NCI-H1105 treated with DMSO at 0.1 percent for 48 hours (cell line): ENCODE data around the gene GUSB.
A peak's percentile ranks its signal among the peaks of the same experiment; 100 is the strongest.
"Not testable (repeated sequence)": the region's sequence is repeated elsewhere in the genome, so short reads cannot be mapped to it uniquely, and the experiment has no call there.

Source experiments
- DNase-seq: peaks from one replicate; lab custom pipeline; 2025; lab: John Stamatoyannopoulos, UW

The GUSB gene

DNA sequence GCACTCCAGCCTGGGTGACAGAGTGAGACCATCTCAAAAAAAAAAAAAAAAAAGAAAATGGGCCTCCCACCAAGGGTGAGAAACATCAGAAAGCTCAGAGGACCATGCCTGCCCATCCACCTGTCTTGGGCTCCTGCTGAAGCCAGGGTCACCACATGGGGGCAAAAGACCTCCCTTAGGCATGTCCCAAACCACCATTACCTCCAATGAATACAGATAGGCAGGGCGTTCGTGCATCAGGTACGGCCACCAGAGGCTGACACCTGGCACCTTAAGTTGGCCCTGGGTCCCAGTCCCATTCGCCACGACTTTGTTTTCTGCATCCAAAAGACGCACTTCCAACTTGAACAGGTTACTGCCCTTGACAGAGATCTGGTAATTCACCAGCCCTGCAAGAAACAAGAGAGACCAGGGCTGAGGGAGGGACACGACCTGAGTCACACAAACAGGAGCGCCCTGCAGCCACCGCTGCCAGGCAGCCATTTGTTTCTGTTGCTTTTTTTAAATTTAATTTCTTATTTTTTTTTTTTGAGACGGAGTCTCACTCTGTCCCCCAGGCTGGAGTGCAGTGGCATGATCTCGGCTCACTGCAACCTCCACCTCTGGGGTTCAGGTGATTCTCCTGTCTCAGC, 6.1 kb downstream of the GUSB start:
- no peak for DNase-seq

DNA sequence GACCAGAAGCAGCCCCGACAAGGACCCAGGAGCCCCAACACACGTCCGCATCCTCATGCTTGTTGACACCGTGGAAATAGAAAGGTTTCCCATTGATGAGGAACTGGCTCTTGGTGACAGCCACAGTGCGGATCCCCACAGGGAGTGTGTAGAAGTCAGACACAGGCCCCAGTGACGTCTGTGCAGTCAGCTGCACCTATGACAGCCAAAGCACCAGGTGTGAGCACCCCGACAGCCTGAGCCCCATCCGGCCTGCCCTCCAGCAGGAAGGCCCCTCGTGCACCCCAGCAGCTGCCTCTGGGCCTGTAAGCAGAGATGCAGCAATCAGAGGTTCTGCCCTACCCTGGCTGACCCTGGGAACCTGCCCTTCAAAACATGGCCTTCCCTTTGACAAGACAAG, 7.1 kb downstream of the GUSB start:
- no peak for DNase-seq

DNA sequence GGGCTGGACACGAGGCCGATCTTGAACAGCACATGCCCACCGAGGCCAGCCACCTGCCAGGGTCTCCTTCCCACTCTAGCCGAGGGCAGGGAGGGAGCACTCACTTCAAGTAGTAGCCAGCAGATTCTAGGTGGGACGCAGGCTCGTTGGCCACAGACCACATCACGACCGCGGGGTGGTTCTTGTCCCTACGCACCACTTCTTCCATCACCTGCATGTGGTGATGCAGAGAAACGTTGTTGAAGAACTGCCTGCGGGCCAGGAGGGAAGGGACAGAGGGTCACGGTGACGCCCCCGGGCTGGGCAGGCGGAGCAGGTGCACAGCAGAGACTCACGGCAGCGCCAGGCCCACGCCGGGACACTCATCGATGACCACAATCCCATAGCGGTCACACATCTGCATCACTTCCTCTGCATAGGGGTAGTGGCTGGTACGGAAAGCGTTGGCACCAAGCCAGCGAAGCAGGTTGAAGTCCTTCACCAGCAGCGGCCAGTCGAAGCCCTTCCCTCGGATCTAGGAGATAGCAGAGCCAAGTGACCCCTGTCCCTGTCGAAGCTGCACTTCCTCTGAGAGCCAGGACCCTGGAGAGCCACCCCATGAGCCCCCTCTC, 7.7 kb downstream of the GUSB start:
- DNase-seq, result no peak

DNA sequence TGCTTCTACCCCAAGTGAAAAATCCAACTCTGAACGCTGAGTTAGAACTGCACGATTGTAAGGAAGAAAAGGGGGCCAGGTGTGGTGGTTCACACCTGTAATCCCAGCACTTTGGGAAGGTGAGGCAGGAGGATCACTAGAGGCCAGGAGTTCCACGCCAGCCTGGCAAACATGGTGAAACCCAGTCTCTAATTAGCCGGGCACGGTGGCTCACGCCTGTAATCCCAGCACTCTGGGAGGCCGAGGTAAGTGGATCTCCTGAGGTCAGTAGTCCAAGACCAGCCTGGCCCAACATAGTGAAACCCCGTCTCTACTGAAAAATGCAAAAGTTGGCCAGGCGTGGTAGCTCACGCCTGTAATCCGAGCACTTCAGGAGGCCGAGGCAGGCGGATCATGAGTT, 9.0 kb downstream of the GUSB start:
- no peak for DNase-seq

DNA sequence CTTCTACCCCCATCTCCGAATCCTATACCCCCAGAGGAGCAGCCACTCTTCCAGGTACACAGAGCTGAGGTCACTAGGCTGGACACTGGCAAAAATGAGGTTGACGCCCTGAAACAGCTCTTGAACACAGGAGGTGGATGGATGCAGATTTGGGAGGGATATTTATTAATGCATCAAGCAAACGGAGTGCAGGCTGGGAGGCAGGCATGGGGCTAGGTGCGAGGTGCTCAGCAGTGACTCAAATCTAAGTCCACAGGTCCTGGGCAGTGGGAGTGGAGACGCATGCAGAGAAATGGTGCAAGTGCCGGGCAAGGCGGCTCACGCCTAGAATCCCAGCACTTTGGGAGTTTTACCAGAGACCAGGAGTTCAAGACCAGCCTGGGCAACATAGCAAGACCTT, 11.0 kb downstream of the GUSB start:
- no peak for DNase-seq

DNA sequence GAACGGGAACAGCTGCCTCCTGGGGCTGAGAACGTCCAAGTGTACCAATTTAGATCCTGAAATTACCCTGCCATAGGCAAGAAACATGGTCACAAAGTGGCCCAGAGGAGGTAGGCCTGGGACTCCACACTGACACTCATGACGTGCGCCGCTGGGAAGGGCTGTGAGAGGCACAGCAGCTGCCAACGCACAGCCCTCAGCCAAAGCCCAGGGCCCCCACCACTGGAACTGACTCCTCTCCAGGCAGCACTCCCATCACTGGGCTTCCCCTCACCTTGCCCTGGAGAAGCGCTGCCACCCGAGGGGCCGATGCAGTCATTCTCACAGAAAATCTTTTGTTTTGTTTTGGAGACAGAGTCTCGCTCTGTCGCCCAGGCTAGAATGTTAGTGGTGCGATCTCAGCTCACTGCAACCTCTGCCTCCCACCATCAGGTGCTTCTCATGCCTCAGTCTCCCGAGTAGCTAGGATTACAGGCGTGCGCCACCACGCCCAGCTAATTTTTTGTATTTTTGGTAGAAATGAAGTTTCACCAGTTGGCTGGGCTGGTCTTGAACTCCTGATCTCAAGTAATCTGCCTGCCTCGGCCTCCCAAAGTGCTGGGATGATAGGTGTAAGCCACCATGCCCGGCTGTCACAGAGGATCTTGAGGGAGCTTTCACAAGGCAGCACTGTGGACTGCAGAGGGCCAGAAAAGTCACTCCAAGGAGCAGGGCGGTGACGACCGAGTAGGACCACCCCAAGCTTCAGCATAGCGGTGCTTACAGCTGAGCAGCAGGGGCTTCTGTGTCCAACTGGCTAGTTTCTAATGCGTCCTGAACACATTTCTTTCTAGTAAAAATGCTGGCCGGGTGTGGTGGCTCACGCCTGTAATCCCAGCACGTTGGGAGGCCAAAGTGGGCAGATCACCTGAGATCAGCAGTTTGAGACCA, 13.5 kb downstream of the GUSB start:
- no peak for DNase-seq

DNA sequence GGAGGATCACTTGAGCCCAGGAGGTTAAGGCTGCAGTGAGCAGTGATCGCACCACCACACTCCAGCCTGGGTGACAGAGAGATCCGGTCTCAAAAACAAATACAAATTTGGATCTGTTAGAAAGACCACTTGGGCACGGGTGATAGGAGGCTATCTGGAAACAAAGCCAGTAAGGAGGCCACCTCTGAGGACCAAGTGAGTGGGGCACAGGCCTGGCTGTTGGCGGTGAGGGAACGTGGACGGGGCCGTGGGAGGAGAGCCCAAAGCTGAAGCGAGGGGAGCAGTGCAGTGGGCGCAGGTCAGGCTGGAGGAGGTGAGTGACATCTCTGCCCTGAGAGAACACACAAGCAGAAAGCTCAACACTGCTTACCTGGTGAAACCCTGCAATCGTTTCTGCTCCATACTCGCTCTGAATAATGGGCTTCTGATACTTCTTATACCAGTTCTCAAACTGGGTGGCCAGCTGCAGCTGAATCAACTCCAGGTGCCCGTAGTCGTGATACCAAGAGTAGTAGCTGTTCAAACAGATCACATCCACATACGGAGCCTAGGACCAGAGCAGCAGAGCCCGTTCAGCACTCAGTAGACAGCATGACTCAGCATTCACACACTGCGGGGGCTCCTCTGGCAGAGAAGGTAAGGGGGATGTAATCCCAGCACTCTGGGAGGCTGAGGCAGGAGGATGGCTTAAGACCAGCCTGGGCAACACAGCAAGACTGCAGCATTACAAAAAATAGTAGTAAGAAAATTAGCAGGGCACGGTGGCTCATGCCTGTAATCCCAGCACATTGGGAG, 14.5 kb downstream of the GUSB start:
- DNase-seq, result no peak

DNA sequence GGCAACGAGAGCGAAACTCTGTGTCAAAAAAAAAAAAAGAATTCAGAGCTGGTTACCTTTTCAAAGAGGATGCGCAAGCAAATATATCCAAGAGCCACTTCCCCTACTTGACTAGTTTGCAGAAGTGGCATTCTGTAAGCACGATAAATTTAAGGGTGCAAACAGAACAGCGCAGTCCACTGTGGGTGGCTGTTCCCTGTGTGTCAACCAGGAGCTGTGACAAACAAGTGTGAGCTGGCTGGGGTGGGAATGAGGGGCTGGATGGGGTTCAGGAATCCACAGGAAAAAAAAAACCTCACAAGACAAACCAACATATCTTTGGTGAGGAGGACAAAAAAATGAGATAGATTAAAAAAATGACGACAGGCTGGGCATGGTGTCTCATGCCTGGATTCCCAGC, 15.9 kb downstream of the GUSB start:
- no peak for DNase-seq

DNA sequence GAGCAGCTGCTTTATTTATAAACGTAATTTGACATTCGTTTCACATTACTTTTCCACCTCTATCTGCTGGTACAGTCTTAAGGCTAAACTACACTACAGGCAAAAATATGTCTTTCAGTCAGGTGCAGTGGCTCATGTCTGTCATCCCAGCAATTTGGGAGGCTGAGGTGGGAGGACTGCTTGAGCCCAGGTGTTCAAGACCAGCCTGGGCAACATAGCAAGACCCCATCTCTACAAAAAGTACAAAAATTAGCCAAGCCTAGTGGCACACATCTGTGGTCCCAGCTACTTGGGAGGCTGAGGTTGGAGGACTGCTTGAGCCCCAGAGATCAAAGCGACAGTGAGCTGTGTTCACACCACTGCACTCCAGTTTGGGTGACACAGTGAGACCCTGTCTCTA, 17.3 kb downstream of the GUSB start:
- DNase-seq, result not testable (repeated sequence)

DNA sequence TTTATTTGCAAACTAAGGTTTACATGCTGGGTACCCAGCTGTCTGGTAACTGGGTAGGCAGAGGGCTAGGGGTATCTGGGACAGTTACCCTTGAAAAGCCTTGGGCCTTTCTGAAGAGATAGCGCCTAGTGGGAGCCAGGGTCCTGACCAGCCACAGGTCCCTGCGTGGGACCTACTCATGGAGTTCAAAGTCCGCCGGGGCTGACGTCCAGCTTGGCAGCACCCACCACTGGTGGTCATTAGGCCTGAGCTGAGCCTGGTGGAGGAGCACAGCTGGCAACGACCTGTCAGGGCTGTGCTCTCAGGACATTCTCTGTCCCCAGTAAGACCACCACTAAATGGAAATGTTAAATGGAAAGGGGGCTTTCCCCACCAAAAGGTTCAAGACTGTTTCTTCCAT, 20.0 kb downstream of the GUSB start:
- DNase-seq, result no peak

DNA sequence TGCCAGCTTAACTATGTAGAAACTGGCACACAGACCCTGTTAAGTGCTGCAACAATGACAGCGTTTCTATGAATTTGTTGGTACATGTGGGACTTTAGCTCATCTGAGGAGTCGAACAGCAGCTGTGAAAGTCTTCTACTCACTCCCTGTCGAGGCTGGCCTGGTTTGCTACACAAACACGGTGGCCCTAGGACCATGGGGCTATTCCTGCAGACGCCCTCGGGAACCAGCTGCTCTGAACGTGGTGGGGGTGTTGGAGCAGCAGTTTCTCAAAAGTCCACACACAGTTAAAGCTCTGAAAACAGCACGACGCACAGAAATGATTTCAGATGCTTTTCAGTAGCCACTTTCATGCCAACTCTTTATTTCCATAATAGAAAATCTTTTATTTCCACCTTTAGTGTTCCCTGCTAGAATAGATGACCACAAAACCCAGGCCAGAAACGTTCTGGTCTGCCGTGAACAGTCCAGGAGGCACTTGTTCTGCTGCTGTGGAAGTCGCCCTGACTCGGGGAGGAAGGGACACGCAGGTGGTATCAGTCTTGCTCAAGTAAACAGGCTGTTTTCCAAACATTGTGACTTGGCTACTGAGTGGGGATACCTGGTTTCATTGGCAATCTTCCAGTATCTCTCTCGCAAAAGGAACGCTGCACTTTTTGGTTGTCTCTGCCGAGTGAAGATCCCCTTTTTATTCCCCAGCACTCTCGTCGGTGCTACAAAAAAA, 21.5 kb downstream of the GUSB start:
- no peak for DNase-seq

DNA sequence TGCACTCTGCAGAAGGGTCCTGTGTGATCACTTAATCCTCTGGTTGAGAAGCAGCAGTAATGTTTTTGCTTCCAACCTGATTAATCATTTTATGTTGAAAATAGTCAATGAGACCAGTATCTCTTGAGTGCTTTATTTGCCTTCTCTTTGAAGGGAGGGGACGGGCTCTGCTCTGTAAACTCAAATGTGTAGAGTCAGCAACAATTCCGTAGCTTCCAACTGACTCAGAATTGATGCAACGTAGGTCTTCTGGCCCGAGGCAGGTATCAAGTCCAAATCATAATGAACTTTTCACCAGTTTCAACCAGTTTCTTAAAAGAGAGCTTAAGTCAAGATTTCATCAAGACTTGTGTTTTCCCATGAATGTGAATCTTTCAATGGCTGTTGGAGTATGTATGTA, 26.3 kb downstream of the GUSB start:
- no peak for DNase-seq

DNA sequence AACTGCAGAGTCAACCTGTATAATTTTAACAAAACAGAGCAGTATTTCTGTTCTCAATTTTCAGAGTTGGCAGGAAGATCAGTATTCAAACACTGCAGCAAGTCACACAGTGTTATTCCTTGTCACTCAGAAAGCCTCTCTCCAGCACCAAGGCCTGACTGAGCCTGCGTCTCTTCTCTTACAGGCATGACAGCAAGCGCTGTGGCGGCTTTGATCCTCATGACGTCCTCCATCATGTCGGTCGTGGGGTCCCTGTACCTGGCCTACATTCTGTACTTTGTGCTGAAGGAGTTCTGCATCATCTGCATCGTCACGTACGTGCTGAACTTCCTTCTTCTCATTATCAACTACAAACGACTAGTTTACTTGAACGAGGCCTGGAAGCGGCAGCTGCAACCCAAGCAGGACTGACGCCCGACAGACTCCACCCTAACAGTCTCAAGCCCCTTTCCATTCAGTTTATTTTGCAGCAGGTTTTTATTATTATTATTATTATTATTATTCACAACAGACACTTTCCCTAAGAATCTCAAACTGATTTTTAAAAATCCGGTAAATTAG, 28.0 kb downstream of the GUSB start:
- no peak for DNase-seq

DNA sequence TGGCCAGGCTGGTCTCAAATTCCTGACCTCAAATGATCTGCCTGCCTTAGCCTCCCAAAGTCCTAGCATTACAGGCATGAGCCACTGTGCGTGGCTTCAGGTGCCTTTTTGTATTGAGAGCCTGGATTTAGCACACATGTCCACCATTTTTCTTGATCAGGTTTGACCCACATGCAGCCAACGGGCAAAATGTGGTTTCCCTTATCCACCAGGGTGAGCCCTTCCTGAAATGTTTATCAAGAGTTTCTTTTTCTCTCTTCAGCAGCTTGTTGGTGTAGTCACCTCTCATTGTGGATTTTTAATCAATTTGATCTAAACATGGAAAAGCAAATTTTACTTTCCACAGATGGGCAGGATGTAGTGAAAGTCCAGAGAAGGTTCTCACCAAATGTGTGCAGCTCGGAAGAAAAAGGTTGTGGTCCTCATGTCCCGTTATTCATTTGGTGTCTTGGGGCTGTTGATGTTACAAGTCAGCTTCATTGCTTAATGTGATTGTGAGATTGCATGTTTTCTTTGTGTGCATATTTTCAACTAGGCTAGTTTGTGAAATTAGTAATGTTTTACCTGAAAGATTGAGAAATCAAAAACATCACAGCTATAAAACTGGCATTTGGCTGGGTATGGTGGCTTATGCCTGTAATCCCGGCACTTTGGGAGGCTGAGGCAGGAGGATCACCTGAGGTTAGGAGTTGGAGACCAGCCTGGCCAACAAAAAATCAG, 28.9 kb downstream of the GUSB start:
- no peak for DNase-seq

DNA sequence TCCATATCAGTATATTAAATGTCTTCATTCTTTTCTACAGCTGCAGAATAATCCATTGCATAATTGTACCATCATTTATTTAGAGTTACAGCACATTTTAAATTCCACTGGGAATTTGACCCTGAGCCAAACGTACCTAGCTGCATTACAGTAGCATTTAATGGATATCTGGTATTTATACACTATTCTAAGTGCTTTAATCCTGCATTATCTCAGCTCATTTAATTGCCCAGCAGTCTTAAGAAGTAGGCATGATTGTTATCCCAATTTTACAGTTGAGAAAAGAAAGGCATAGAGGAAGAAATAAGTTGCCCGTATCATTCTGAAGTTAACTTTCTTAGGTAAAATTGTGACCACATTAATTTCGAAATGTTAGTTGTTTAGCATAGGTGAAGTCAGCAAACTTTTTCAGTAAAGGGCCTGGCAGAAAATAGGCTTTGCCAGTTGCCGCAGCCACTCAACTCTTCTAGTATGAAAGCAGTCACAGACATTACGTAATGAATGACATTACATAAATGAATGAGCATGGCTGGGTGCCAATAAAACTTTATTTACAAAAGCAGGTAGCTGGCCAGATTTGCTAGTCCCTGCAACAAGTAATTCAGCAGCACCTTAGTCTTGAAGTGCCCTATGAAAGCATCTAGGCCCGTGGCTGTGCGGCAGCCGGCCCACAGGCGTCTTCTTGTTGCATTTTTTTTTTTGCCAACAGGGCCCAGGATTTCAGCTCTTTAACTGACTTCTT, 30.0 kb downstream of the GUSB start:
- DNase-seq, result peak; percentile 11

DNA sequence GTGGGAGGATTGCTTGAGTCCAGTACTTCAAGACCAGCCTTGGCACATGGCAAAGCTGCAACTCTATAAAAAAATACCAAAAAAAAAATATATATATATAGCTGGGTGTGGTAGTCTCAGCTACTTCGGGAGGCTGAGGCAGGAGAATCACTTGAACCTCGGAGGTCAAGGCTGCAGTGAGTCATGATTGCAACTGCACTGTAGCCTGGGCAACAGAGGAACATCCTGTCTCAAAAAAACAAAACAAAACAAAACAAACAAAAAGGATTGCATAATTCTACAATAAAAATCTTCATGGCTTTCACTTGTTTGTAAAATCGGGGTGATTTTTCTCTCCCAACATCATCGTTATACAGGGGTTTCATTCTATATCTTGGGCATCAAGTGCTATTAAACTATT, 35.1 kb downstream of the GUSB start:
- no peak for DNase-seq

DNA sequence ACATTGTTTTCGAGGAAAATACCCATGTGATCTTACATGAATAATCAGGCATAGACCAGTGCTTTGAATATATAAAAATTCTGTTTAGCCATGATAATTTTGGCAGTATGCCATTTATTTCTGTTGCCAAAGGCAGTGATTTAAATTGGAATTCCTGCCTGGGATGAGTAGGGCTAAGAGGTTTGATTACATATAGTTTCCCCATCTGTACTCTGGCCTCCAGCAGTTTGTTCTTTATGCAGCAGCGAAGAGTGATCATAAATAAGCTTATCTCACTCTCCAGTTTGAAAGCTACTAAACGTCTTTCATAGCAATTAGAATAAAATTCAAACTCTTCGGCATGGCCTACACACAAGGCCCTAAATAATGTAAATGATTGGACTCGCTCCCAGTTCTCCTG, 36.2 kb downstream of the GUSB start:
- DNase-seq, result not testable (repeated sequence)

DNA sequence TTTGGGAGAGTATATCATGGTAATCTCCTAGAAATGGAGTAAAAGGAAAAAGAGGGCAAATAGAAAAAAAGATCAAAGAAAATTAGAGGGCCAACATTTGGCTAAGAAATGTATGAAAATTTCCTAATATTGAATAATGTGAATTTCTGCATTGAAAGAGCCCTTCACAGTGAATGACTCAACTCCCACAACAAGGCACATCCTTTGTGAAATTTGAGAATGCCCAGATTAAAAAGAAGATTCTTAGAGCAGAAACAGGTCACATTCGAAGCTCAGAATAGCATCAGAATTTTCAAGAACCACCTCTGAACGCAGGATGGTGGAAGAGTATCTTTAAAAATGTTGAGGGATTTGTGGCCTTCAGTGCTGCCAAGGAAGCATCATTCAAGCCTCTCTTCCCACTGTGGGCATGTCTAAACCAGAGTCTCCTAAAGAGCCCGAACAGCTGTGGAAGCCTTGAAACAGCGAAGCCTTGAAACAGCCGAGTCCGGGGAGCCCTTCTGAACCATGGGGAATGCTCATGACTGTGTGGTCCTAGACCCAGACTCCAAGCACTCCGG, 43.6 kb downstream of the GUSB start:
- no peak for DNase-seq

DNA sequence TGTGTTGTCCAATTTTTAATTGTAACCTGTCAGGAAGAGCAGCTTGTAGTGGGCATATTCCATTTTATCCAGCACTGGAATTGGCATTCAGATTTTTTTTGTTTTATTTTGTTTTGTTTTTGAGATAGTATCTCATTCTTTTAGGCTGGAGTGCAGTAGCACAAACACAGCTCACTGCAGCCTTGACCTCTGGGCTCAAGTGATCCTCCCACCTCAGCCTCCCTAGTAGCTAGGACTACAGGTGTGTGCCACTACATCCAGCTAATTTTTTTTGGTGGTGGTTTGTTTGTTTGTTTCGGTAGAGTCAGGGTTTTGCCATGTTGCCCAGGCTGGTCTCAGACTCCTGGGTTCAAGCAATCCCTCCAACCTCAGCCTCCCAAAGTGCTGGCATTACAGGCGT, 44.7 kb downstream of the GUSB start:
- DNase-seq, result no peak

DNA sequence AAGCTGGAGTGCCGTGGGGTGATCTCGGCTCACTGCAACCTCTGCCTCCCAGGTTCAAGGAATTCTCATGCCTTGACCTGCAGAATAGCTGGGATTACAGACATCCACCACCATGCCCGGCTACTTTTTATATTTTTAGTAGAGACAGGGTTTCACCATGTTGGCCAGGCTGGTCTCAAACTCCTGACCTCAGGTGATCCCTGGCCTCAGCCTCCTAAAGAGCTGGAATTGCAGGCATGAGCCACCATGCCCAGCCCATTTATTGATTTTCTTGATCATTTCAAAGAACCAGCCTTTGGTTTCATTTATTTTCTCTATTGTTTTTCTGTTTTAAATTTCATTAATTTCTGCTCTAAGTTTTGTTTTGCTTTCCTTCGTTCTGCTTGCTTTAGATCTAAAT, 50.3 kb downstream of the GUSB start:
- no peak for DNase-seq
